NCI-H1105 (cell line): Measurements from ENCODE around the gene RGS19.

Experiments used
- DNase-seq: peaks from one replicate; lab custom pipeline; 2025; lab: John Stamatoyannopoulos, UW

RGS19 gene

DNA sequence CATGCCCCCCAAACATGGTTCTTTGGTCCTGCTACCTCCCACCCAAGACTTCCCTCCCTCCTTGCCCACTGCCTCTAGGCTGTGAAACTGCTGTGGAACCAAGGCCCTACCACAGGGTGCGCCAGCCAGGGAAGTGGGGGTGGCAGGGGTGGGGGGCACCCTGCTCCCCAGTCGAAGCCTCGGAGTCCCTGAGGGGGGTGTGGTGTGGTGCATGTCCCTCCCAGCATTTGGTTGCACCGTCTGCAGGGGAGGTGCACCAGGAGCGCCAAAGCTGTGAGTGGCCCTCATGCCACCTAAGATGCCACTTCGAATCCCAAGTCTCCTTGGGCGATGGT, 1.8 kb downstream of the RGS19 start:
- DNase-seq, result no peak

GRCh38 chr20:64077094-64077493, 2.2 kb downstream of the RGS19 start:
- no peak for DNase-seq

- DNase-seq, result no peak
These were observed 3.0 kb downstream of the RGS19 start for GRCh38 chr20:64076061-64076997.

GRCh38 chr20:64075556-64075955, 3.8 kb downstream of the RGS19 start:
- DNase-seq, result no peak

DNA sequence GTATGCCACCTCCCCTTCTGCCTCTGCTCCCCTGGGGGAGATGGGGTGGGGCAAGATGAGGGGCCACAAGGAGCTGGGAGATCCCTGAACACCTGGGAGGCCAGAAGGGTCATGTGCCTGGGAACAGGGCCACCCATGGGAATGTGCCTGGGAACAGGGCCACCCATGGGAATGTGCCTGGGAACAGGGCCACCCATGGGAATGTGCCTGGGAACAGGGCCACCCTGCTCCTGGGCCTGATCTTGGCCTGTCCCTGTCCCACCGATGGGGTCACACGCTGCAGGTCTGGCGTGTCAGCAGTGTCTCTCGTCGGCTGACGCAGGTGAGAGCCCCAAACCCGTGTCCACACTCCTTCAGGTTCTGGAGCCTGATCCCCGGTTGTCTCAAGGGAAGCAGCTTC, 4.4 kb downstream of the RGS19 start:
- no peak for DNase-seq

DNA sequence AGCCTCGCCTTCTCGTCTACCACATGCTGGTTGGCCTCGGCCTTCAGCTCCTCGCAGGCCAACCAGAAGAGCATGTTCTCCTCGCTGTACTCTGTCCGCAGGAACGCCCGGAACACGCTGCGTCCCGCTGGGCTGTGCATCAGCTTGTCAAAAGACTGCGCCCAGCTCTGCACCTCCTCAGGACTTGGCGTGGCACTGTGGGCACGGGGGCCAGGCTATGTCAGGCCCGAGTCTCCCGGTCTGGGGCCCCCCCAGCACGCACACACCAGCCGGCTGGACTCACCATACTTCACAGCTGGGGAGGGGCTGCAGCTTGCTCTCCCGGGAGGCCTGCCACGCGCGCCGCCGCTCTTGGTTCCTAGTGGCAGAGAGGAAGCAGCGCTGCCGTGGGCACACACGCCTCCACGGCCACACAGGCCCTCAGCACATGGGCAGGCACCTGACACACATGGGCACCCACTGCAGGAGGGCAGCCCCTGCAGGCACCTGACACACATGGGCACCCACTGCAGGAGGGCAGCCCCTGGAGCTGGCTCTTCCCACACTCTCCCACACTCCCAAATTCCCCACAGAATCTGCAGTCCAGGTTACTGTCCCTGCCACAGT, 5.0 kb downstream of the RGS19 start:
- no peak for DNase-seq

DNA sequence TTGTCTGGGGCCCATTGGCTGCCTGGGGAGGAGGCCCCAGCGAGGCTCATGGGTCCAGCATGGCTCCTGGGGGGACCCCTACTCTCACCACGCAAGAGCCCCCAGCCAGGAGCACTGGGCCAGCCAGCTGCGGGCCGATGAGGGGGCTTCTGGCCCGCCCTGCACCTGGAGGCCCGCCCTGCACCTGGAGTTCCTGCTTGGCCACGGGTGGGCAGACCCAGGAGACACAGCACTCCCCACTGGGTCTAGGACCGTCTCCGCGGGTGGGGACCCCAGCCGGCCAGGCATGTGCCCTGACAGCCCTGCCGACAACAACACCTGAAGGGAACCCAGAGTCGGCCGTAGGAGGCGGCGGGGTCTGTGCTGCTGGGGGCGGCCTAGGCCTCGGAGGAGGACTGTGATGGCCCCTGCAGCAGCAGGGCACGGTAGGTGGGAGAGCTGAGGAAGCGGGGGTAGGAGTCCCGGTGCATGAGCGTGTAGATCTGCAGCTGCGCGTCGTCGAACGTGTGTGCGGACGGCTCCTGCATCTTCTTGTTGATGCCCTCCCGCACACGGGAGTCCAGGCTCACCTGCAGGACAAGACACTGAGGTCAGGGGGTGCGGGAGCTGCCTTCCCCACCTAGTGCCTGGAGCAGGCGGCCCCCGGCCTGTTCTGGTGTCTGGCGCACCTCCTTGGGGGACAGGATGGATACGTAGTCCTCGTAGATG, 5.7 kb downstream of the RGS19 start:
- no peak for DNase-seq

DNA sequence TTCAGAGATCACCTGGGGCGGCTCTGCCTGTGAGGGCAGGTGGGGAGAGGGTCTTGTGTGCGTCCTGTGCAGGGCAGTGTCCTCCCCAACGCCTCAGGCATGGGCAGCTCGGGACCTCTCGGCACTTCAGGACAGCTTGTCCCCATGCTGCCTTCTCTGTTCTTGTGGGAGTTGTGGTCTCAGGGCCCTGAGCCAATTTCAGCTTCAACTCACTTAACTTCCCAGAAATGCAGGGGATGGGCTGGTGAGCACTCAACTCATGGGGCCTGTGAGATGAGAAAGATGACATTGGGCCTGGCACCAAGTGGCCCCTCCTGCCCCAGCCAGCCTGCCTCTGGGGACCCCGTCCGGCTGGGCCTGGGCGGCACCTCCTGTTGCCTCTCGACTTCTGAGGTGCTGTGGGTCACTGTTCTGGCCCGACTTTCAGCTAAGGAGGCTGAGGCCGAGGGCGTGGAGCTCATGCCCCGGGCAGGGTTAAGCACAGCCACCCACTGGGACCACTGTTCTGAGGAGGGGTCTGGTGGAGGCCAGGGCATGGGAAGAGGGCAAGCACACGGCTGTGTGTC, 6.7 kb downstream of the RGS19 start:
- no peak for DNase-seq

DNA sequence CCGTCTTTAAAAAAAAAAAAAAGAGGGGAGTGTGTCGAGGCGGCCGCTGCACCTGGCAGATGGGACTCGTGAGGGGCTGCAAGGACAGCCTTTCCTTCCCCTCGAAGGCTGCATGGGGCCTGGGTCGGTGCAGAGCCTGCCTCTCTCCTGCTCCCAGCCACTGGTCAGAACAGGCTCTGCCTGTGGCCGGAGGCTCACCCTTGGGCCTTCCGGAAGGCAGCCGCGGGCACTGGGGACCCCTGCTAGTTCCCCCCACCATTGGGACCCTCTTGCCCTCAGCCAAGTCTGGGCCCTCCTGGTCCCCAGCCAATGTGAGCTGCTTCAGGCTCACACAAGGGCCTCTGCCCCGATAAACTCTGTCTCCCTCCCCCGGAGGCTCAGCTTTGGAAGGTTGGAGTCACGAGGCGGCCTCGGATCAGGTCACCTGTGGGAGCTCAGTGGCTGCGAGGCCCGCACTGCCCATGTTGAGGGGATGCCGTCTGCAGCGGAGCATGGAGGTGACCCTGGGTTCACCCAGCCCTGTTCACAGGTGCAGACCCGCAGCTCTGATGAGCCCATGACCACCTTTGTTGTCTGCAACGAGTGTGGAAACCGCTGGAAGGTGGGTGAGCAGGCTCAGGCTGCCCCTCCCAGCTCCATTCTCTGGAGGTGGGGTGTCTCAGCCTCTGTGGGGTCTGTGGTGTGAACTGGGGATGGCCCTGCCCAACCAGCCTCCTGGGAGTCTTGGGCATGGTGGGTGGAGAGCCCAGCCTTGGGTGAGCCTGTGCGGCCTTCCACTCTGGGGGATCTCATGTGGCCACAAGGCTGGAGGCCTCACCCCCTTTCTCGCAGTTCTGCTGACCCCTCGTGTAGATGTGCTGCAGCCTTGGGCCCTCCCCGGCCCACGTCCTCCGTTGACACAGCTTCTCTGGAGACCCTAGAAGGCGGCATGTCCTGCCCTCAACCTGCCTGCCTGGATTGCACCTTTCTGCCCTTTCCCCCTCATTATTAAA, 7.7 kb downstream of the RGS19 start:
- no peak for DNase-seq

DNA sequence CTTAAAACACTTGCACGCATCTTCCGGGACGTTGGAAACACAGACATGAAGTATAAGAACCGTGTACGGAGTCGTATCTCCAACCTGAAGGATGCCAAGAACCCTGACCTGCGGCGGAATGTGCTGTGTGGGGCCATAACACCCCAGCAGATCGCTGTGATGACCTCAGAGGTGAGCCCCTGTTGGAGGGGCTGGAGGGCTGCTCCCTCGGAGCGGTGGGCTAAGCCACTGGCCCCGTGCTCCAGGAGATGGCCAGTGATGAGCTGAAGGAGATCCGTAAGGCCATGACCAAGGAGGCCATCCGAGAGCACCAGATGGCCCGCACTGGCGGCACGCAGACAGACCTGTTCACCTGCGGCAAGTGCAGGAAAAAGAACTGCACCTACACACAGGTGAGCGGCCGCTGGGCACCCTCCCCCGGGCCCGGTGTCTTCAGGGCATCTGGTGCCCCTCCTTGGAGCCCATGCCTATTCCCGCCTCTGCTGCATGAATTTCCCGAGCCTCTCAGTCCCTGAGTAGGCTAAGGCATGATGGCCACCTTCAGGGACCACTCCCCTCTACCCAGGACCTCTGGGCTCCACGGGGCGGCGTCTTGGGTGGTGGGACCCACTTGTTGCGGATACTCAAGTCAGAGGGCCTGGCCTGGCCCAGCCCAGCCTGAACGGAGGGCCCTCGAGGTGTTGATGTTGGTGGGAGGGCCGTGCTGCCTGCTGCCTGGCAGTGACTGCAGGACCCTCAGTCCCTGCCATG, 8.9 kb downstream of the RGS19 start:
- no peak for DNase-seq

GRCh38 chr20:64069614-64070243, 9.6 kb downstream of the RGS19 start:
- DNase-seq, result no peak

DNA sequence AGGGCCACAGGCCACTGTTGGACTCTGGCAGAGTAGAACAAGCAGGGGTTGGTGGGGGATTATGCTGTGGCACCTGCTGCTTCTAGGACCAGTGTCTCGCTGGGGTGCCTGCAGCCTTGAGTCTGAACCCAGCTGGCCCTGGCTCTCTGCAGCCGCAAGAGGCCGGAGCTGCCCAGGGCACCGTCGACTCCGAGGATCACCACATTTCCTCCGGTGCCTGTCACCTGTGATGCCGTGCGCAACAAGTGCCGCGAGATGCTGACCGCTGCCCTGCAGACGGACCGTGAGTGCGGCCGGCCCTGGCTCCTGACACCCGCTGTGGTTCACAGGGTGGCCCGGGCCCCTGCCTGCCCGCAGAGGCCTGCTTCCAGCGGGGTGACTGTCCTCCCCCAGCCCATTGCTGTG, 10.1 kb downstream of the RGS19 start:
- DNase-seq, result no peak

DNA sequence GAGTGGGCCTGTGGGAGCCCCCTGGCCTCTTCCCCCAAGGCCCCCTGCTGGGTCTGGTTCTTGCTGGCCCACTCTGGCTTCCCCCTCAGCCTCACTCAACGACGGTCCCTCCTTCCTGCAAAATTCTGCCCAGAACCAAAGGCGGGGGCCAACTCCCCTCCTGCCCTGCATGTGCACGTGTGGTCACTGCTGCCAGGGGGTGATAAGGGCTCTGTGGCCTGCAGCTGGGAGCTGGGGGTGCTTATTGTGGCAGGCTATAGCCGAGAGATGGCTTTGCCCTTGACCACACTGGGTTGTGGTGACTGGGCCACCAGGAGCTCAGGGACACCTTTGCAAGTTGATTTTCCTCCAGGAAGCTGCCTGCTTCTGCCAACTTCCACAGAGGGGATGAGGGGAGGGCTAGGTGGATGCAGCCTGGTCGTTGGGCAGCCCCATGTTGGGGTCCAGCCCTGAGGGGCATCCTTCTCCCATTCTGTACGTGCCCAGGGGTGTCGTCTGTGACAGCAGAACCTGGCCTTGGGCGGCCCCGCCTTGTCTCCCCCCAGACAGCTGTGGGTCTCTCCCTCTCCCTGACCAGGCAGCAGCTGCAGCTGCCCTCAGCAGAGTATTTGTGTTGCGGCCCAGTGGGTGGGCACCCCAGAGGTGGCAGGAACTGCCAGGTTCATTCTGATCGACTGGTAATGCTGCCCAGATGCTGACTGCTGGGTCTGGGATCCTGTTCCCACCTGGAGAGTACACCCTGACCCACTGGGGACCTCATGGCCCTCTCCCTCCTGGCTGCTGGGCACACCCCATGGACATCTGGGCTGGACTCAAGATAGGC, 10.7 kb downstream of the RGS19 start:
- no peak for DNase-seq

DNA sequence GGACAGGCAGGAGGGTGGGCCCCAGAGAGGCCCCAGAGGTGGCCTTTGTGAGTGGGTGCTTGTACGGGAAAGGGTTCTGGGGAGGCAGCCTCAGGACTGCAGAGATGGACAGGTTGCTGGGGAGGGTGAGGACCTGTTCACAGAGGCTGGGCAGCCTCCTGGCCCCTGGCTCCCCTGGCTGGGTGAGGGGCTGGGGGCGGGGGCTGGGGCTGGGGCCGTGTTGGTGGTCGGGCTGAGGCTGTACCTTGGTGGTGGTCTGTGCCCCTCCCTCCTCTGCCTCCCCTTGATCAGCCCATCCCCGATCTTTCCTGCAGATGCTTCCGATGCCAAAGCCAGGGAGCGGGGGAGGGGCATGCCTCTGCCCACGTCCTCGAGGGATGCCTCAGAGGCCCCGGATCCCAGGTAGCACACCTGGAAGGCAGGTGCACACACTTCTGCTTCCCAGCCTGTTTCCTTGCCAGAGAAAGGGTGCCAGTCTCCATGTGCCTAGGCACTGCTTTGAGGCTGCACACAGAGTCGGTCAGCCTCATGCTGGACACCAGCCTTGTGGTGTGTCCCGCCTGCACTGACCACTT, 11.5 kb downstream of the RGS19 start:
- no peak for DNase-seq

DNA sequence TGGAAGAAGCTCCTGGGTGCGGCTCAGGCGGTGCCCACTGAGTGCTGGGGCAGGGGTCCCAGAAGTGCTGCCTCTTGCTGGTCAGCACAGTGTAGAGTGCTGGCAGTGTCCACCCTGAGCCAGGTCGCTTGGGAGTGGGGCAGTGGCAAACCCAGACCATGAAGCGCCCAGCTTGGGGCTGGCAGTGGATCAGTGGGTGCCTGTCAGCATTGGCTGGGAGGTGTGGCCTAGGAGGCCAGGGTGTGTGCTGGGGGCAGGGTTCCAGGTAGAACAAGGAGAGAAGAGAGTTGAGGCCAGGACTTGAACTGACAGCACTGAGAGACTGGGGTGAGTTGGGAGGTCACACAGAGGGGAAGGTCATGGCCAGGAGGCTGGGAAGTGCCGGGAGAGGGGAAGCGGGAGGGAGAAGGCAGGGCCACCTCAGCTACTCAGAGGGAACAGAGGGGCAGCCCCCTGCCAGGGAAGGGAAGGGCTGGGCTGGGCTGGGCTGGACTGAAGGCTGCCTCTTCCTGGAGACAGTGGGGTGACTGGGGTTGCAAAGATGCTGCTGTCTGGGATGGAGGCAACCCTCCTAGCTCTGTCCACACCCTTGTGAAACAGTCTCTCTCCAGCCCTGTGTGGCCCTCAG, 12.2 kb downstream of the RGS19 start:
- DNase-seq, result no peak

GRCh38 chr20:64065974-64066343, 13.4 kb downstream of the RGS19 start:
- DNase-seq, result no peak

DNA sequence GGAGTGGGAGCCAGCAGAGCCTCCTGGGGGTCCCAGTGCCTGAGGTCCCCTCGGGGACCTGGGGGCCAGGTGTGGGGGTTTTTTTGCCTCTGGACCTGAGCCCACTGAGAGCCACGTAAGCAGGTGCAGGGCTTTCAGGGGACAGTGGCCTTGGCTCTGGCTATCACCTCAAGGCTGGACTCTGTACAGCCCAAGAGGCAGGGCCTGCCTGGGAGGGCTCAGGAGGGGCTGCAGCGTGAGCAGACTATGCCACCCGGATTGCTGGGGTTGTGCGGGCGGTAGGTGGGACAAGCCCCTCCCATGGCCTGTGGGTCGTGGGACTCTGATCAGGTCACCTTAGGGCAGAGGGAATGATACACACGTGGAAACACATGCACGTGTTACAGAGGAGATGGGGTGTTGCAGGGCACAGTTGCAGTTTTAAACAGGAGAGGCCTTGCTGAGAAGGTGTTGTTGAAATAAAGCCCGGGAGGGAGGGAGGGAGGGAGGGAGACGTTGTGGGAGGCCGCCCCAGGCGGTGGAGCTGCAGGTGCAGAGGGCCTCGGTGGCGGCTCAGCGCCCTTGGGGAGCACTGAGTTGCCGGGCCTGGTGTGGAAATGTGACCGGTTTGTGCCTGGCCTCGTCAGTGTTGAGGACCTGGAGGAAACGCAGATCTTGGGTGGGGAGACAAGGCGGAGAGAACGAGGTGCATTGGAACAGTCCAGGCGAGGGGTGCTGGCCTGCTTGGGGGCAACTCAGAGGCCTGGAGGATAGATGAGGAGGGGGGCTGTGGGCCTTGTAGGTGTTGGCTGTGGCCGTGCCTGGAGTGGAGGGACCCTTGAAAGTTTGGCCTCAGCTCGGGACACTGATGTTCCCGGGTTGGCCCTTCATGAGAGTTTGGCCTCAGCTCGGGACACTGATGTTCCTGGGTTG, 14.0 kb downstream of the RGS19 start:
- no peak for DNase-seq
